Mesendoderm (in vitro differentiated cells): Measurements from ENCODE around the gene MAGEA10. TPM values are rescaled to one million over a fixed set of nuclear protein-coding genes. Genes with fewer than 3 reads are reported as not detected.
"Not testable (repeated sequence)": the region's sequence is repeated elsewhere in the genome, so short reads cannot be mapped to it uniquely, and the experiment has no call there.

Source experiments
- DNase-seq: peaks from one replicate; pipeline ENCODE4 v3.0.0; 2013
- H2AK5ac ChIP-seq: 2 replicates; pipeline ENCODE4 v1.6.1; 2013; ENCODE audit warnings: low read length, inconsistent platforms
- H2BK120ac ChIP-seq: 2 replicates; pipeline ENCODE4 v1.6.1; 2013; ENCODE audit warnings: low read depth, mild to moderate bottlenecking, low read length, moderate library complexity, mixed read lengths
- H2BK15ac ChIP-seq: replicated peaks from 2 replicates; pipeline ENCODE4 v1.6.1; 2013; ENCODE audit warnings: low read depth, mild to moderate bottlenecking, moderate library complexity
- H2BK5ac ChIP-seq: 2 replicates; pipeline ENCODE4 v1.6.1; 2013; ENCODE audit warnings: low read length, inconsistent platforms
- H3K18ac ChIP-seq: 2 replicates; pipeline ENCODE4 v1.6.1; 2013; ENCODE audit warnings: mild to moderate bottlenecking, low read length, mixed read lengths
- H3K23ac ChIP-seq: one replicate; pipeline ENCODE4 v1.6.1; 2013; ENCODE audit warnings: low read length
- H3K27ac ChIP-seq: 2 replicates; pipeline ENCODE4 v1.5.1; 2013; ENCODE audit warnings: low read depth, mild to moderate bottlenecking, inconsistent platforms, low read length, moderate library complexity
- H3K27me3 ChIP-seq: 2 replicates; pipeline ENCODE4 v1.6.1; 2013; ENCODE audit warnings: low read length, control low read depth, mild to moderate bottlenecking, inconsistent platforms; ENCODE audit not compliant: insufficient read depth, poor library complexity
- H3K36me3 ChIP-seq: 2 replicates; pipeline ENCODE4 v1.6.1; 2013; ENCODE audit warnings: low read length, inconsistent platforms; ENCODE audit not compliant: control insufficient read depth, insufficient read depth
- H3K4ac ChIP-seq: one replicate; pipeline ENCODE4 v1.6.1; 2013; ENCODE audit warnings: low read depth, mild to moderate bottlenecking, low read length, moderate library complexity
- H3K4me1 ChIP-seq: 2 replicates; pipeline ENCODE4 v1.6.1; 2013; ENCODE audit warnings: low read depth, low read length, inconsistent platforms; ENCODE audit not compliant: control insufficient read depth
- H3K4me2 ChIP-seq: 2 replicates; pipeline ENCODE4 v1.6.1; 2013; ENCODE audit warnings: low read length
- H3K4me3 ChIP-seq: 2 replicates; pipeline ENCODE4 v1.5.1; 2013; ENCODE audit warnings: mild to moderate bottlenecking, low read length
- H3K56ac ChIP-seq: one replicate; pipeline ENCODE4 v1.6.1; 2013; ENCODE audit warnings: low read length
- H3K79me1 ChIP-seq: 2 replicates; pipeline ENCODE4 v1.6.1; 2013; ENCODE audit warnings: low read length, inconsistent platforms
- H3K79me2 ChIP-seq: 2 replicates; pipeline ENCODE4 v1.6.1; 2013; ENCODE audit warnings: mild to moderate bottlenecking, low read length; ENCODE audit not compliant: control insufficient read depth, insufficient read depth
- H3K9ac ChIP-seq: 2 replicates; pipeline ENCODE4 v1.6.1; 2013; ENCODE audit warnings: low read length, inconsistent platforms
- H4K5ac ChIP-seq: one replicate; pipeline ENCODE4 v1.6.1; 2013; ENCODE audit warnings: low read length
- H4K8ac ChIP-seq: one replicate; pipeline ENCODE4 v1.6.1; 2013; ENCODE audit warnings: low read depth, mild to moderate bottlenecking, control low read depth, low read length, moderate library complexity
- WGBS: extraction: QIAGEN DNeasy Blood & Tissue Kit; methylation state at CpG from one replicate; pipeline ENCODE4 v1.1.7; 2013; ENCODE audit warnings: low lambda C conversion rate, missing lambda C conversion rate; ENCODE audit not compliant: insufficient coverage; ENCODE audit errors: extremely low coverage; 5-methylcytosine and 5-hydroxymethylcytosine counted together
- polyA plus RNA-seq, 2 experiments: library from polyadenylated mRNA; stranded (reverse); fragments of 200-250 nt; gene quantifications; one replicate each; pipeline ENCODE4 v1.2.3, GENCODE V29; 2013

Gene MAGEA10
- polyA plus RNA-seq (2013, experiment 1 of 2) = not detected
- polyA plus RNA-seq (2013, experiment 2 of 2) = not detected

GRCh38 chrX:152138388-152138784 lies at the start of gene MAGEA10:
MAGEA10 (minus strand) TSS chrX:152138577; CDS start chrX:152135620, 2,957 bp downstream.
- no peak within 1 kb of the TSS for H3K27ac ChIP-seq
- DNase-seq = no peak
- H3K9ac ChIP-seq = no peak within 1 kb of the TSS
- no peaks in the 10 kb centered on the region for H3K36me3 ChIP-seq
- H4K5ac ChIP-seq = no peak within 1 kb of the TSS
- H3K79me2 ChIP-seq = no peaks in the 10 kb centered on the region
- no peak within 1 kb of the TSS for H3K4me3 ChIP-seq
- H4K8ac ChIP-seq = no peak within 1 kb of the TSS
- H3K4me2 ChIP-seq = no peak within 1 kb of the TSS
- no CpG with 5 or more reads among the region's 16 CpGs for WGBS
- no peaks in the 10 kb centered on the region for H3K27me3 ChIP-seq
- H2AK5ac ChIP-seq = no peak within 1 kb of the TSS
- H2BK15ac ChIP-seq = no peak within 1 kb of the TSS
- no peak within 1 kb of the TSS for H3K23ac ChIP-seq
- no peak within 1 kb of the TSS for H2BK120ac ChIP-seq
- no peak within 1 kb of the TSS for H3K4ac ChIP-seq
- no peaks in the 10 kb centered on the region for H3K4me1 ChIP-seq
- H3K56ac ChIP-seq = no peak within 1 kb of the TSS
- H3K79me1 ChIP-seq = no peaks in the 10 kb centered on the region
- H2BK5ac ChIP-seq = no peak within 1 kb of the TSS
- H3K18ac ChIP-seq = no peak within 1 kb of the TSS

GRCh38 chrX:152177497-152178269 lies 39.3 kb upstream of the MAGEA10 start:
- no CpG with 5 or more reads among the region's 5 CpGs for WGBS
- Histone ChIP-seq H3K36me3 (no peaks in the 10 kb centered on the region), H3K23ac (no peak overlapping the region)

GRCh38 chrX:152177052-152177451 lies 38.7 kb upstream of the MAGEA10 start:
- Histone ChIP-seq H3K79me1 (no peaks in the 10 kb centered on the region), H3K27me3 (no peaks in the 10 kb centered on the region), H3K23ac (no peak overlapping the region), H3K79me2 (no peaks in the 10 kb centered on the region), H2BK15ac (no peak overlapping the region), H3K4me2 (no peak overlapping the region), H4K5ac (no peak overlapping the region), H3K36me3 (no peaks in the 10 kb centered on the region), H2AK5ac (no peak overlapping the region), H3K4ac (no peak overlapping the region), H3K27ac (no peak overlapping the region), H3K4me1 (no peaks in the 10 kb centered on the region), H3K56ac (no peak overlapping the region), H2BK120ac (no peak overlapping the region), H2BK5ac (no peak overlapping the region), H4K8ac (no peak overlapping the region), H3K9ac (no peak overlapping the region), H3K18ac (no peak overlapping the region), H3K4me3 (no peak overlapping the region)
- no CpG with 5 or more reads among the region's 4 CpGs for WGBS
- no peak for DNase-seq

More at GRCh38 chrX:152177497-152178269, 39.3 kb upstream of the MAGEA10 start:
- H3K79me1 ChIP-seq = no peaks in the 10 kb centered on the region
- no peak overlapping the region for H3K27ac ChIP-seq
- H2BK5ac ChIP-seq = no peak overlapping the region
- H3K4ac ChIP-seq = no peak overlapping the region
- no peaks in the 10 kb centered on the region for H3K27me3 ChIP-seq
- no peak overlapping the region for H3K9ac ChIP-seq
- no peak overlapping the region for H2BK15ac ChIP-seq
- H4K5ac ChIP-seq = no peak overlapping the region
- H4K8ac ChIP-seq = no peak overlapping the region
- no peaks in the 10 kb centered on the region for H3K79me2 ChIP-seq
- H3K4me1 ChIP-seq = no peaks in the 10 kb centered on the region
- H2BK120ac ChIP-seq = no peak overlapping the region
- no peak for DNase-seq
- no peak overlapping the region for H3K18ac ChIP-seq
- H2AK5ac ChIP-seq = no peak overlapping the region
- no peak overlapping the region for H3K56ac ChIP-seq
- H3K4me2 ChIP-seq = no peak overlapping the region
- H3K4me3 ChIP-seq = no peak overlapping the region

GRCh38 chrX:152175892-152176291 lies 37.5 kb upstream of the MAGEA10 start:
- H4K5ac ChIP-seq, H3K79me2 ChIP-seq, H3K4me2 ChIP-seq, H3K27me3 ChIP-seq, H3K27ac ChIP-seq, H2BK15ac ChIP-seq, DNase-seq, H2BK5ac ChIP-seq, H4K8ac ChIP-seq, H3K23ac ChIP-seq, H3K9ac ChIP-seq, H3K4me3 ChIP-seq, H2BK120ac ChIP-seq, H3K36me3 ChIP-seq, H3K4ac ChIP-seq, H2AK5ac ChIP-seq, H3K4me1 ChIP-seq, H3K79me1 ChIP-seq, H3K18ac ChIP-seq, H3K56ac ChIP-seq: not testable (repeated sequence)
- no CpG with 5 or more reads among the region's 4 CpGs for WGBS

- not testable (repeated sequence) for H2BK5ac ChIP-seq, H4K8ac ChIP-seq, H2BK15ac ChIP-seq, H3K27ac ChIP-seq, H2BK120ac ChIP-seq, H3K4me3 ChIP-seq, H3K9ac ChIP-seq, H3K18ac ChIP-seq, H3K23ac ChIP-seq, H3K27me3 ChIP-seq, H3K36me3 ChIP-seq, H3K4me1 ChIP-seq, H2AK5ac ChIP-seq, H4K5ac ChIP-seq, H3K79me2 ChIP-seq, H3K4me2 ChIP-seq, DNase-seq, H3K79me1 ChIP-seq, H3K56ac ChIP-seq, H3K4ac ChIP-seq
- WGBS = no CpG with 5 or more reads among the region's 4 CpGs
Measured at GRCh38 chrX:152173923-152174322, 35.5 kb upstream of the MAGEA10 start.

GRCh38 chrX:152170621-152171020 lies 32.2 kb upstream of the MAGEA10 start:
- no peak for DNase-seq
- Histone ChIP-seq H3K9ac (no peak overlapping the region), H3K36me3 (no peaks in the 10 kb centered on the region), H3K4me2 (no peak overlapping the region), H2BK5ac (no peak overlapping the region), H3K79me2 (no peaks in the 10 kb centered on the region), H3K23ac (no peak overlapping the region), H4K8ac (no peak overlapping the region), H2AK5ac (no peak overlapping the region), H3K27ac (no peak overlapping the region), H4K5ac (no peak overlapping the region), H3K27me3 (no peaks in the 10 kb centered on the region), H2BK120ac (no peak overlapping the region), H3K56ac (no peak overlapping the region), H3K4me1 (no peaks in the 10 kb centered on the region), H3K18ac (no peak overlapping the region), H3K4ac (no peak overlapping the region), H3K4me3 (no peak overlapping the region), H2BK15ac (no peak overlapping the region), H3K79me1 (no peaks in the 10 kb centered on the region)
- no CpG with 5 or more reads among the region's 4 CpGs for WGBS
